ENCODE data around the gene VIM. TPM values are rescaled to one million over a fixed set of nuclear protein-coding genes. Genes with fewer than 3 reads are reported as not detected.

VIM gene
- total and polyA plus RNA-seq, 2 experiments from 2014 or later = 131 to 228 TPM

GRCh38 chr10:17220652-17221100 lies 7.4 kb upstream of the VIM start:
- Histone ChIP-seq H3K4me3 (no peak overlapping the region), H3K27me3 (ENCODE audit: insufficient read depth) (0 out of 2 replicates have a peak, but pooled peaks cover under 1% of the 10 kb centered on the region), H3K79me2 (replicated peaks; ENCODE audit: insufficient read depth) (no peaks in the 10 kb centered on the region), H2AFZ (no peak overlapping the region), H3K36me3 (ENCODE audit: insufficient read depth) (no peaks in the 10 kb centered on the region), H3F3A (replicated peaks; ENCODE audit: low read depth) (no peaks in the 10 kb centered on the region), H3K9me2 (ENCODE audit: insufficient read depth) (no peaks in the 10 kb centered on the region), H3K27ac (ENCODE audit: low read depth) (no peak overlapping the region), H4K20me1 (replicated peaks; ENCODE audit: insufficient read depth) (no peaks in the 10 kb centered on the region), H3K4me1 (ENCODE audit: insufficient read depth) (peaks cover 17% of the 10 kb centered on the region), H3K4me2 (no peak overlapping the region)
- Mint-ChIP-seq H3K4me3 (no peak overlapping the region), H3K27me3 (ENCODE audit: insufficient read depth, low read depth, poor library complexity) (peaks cover 7% of the 10 kb centered on the region), H3K27ac (no peak overlapping the region), H3K36me3 (ENCODE audit: low read depth) (no peaks in the 10 kb centered on the region; the same call in 2 of the 3 replicates), H3K9me3 (peaks cover 3% of the 10 kb centered on the region; the same call in 1 of the 3 replicates), H3K4me1 (peaks cover 14% of the 10 kb centered on the region)
- ATAC-seq (no peak), DNase-seq (ENCODE audit: low spot score) (no peak)
- TF ChIP-seq ZNF331 (CRISPR knock-in tag; IDR thresholded peaks at IDR 0.05; ENCODE audit: low read depth) = no peak
- no peak for TF ChIP-seq EZH2phosphoT487 (IDR thresholded peaks at IDR 0.05; ENCODE audit: unreplicated experiment)
- no peak for TF ChIP-seq STAT1 (IDR thresholded peaks at IDR 0.05; ENCODE audit: unreplicated experiment)
- TF ChIP-seq ETS1 (IDR thresholded peaks at IDR 0.05) = no peak
- TF ChIP-seq REST (IDR thresholded peaks at IDR 0.05; ENCODE audit: unreplicated experiment) = no peak
- no peak for TF ChIP-seq CREB1 (CRISPR knock-in tag; IDR thresholded peaks at IDR 0.05; ENCODE audit: low read depth)
- no peak for TF ChIP-seq JUNB (IDR thresholded peaks at IDR 0.05; ENCODE audit: unreplicated experiment)
- TF ChIP-seq POLR2AphosphoS5 (IDR thresholded peaks at IDR 0.05; ENCODE audit: low read depth) = no peak
- no peak for TF ChIP-seq ZNF462 (CRISPR knock-in tag; IDR thresholded peaks at IDR 0.05)
- no peak for TF ChIP-seq CTCF (conservative IDR thresholded peaks at IDR 0.05; ENCODE audit: low read depth in 2 of 2)
- TF ChIP-seq ZNF114 (CRISPR knock-in tag; IDR thresholded peaks at IDR 0.05) = no peak
- TF ChIP-seq NANOG (IDR thresholded peaks at IDR 0.05; ENCODE audit: borderline replicate concordance) = no peak
- no peak for TF ChIP-seq EZH2 (IDR thresholded peaks at IDR 0.05; ENCODE audit: low read depth, unreplicated experiment)
